SHP77 (cell line): ENCODE measurements around the gene SPECC1.
A peak's percentile ranks its signal among the peaks of the same experiment; 100 is the strongest.
"Not testable (repeated sequence)": the region's sequence is repeated elsewhere in the genome, so short reads cannot be mapped to it uniquely, and the experiment has no call there.

ENCODE experiments used
- DNase-seq, 2 experiments: peaks; one replicate each; lab custom pipeline; 2025; lab: John Stamatoyannopoulos, UW

Gene SPECC1

DNA sequence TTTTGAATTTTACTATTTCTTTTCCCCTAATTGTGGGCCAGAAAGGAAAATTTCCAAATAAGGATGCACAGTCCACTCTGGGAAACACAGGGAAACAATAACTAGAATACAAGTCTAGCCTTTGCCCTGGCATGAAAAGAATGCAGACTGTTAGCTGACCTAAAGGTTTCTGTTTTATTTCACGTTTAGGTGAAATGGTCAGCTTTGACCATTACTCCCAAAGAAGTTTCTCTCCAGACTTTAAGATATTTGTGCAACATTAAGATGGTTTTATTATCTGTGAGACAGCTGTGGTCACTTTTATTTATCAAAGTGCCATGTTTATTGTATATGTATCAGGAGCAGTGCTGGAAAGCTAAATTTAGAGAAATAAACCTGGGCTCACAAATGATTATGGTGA lies 163.9 kb downstream of the SPECC1 start:
- no peak for DNase-seq

DNA sequence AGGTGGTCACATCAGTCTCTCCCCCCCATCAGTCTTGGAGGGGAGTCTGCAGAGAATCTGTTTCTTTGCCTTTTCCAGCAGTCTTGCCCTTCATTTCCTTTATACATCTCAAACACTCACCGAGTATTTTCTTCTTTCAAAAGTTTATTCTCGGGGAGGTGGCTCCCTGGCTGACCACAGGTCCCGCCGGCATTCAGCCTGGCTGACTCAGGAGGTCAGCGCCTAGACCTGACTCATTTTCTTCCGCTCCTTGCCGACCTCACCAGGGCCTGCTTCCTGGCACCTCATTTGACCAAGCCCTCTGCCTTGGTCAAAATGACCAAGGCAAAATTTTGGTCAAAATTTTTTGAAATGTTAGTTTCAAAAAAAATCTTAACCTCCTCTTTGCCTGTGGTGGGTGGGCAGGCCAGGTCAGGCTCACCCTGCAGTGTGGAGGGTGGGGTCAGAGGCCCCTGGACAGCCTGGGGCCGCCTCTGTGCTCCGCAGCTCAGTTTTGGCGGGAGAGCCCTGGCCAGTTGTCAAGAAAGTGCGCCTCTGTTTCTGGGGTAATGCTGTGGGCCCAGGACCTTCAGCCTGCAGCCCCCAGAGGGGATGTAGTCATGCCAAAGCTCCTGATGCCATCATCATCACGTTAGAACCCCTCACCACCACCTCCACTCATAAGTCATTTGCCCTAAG lies 165.6 kb downstream of the SPECC1 start:
- DNase-seq: no peak

DNA sequence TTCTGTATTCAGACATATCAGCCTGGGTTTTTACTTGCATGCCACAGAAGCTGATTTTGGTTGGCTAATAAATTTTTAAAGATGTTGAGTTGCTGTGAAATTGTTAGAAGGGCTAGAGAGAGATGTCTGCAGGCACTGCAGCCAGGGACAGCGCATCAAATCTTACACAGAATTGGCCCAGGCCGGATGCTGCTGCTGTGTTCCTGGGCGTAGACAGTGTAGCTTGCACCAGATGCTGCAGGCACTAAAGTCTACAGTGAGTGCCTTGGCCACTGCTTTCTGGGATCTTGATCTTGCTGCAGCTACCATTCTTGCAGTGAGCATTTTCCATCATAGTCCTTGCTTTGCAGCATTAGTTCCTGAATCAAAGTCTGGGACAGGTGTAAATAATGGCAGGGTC lies 169.9 kb downstream of the SPECC1 start:
- DNase-seq: no peak

DNA sequence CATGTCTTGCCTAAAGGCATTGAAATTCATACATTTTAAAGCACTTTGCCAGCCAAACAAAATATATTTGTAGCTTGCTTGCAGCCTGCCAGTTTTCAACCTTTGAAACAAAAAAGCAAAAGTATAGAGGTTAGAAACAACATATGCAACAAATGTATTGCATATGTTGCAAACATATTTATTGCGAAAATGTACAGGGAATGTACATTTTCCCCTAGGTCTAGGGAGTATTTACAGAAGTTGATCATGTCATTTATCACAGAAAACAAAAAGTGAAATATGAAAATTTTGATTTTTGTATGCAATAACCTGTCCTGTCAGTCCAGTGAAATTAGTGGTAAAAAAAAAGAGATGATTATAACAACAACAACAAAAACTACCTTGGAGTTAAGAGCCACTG lies 171.5 kb downstream of the SPECC1 start:
- no peak for DNase-seq

DNA sequence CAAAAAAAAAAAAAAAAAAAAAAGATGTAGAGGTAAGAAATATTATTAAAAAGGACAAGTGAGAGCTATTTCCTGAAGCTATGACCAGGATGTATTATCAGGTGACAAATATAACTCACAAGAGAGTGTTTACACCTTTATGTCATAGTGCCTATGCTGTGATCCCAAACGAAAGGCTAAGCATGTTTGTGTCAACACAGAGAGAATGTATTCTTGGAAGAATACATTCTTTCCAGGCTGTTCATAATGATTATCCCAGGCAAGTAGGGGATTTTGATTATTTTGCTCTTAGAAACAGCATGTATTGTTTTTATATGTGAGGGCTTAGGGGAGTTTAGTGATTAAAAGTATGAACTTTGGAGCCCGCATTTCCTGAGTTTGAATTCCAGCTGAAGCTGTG lies 175.0 kb downstream of the SPECC1 start:
- DNase-seq: no peak

DNA sequence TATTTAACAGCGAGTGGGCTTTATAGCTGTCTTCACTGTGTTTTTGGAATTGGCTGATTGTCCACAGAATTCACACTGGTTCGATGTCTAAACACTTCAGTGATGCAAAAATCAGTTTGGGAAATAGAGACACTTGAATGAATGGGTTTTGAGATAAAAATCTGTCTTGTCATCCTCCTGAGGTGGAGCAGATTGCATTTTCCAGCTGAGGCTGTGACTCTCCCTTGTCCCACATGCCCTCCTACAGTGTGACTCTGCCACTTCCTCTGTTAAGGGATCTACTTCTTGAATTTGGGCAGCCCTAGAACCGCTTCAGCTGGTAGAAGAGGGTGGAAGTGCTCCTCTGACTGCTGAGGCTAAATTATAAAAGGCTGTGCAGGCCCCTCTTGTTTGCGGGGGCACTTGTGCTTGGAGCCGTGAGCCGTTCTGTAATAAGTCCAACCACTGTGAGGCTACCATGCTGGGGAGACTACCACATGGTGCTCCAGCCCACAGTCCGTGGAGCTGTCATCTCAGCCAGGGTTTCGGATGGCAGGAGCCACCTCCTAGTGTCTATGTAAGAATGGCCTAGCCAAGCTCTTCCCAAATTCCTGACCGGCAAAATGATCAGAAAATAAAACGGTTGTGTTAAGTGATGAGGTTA lies 175.9 kb downstream of the SPECC1 start:
- no peak for DNase-seq

DNA sequence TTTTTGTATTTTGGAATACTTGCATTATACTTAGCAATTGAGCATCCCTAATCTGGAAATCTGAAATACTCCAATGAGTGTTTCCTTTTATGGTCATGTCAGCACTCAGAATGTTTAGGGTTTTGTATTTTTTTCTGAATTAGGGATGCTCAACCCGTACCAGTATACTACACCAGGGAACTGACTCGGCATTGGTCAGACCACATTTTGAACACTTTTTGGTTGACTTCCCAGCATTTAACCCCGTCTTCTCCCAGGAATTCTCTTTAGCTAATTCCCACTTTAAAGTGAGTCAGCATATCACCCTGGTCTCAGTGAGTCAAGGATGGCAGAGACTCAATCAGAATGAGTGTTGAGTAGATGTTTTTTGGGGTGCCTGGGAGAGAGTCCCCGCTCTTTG lies 177.9 kb downstream of the SPECC1 start:
- DNase-seq: no peak

DNA sequence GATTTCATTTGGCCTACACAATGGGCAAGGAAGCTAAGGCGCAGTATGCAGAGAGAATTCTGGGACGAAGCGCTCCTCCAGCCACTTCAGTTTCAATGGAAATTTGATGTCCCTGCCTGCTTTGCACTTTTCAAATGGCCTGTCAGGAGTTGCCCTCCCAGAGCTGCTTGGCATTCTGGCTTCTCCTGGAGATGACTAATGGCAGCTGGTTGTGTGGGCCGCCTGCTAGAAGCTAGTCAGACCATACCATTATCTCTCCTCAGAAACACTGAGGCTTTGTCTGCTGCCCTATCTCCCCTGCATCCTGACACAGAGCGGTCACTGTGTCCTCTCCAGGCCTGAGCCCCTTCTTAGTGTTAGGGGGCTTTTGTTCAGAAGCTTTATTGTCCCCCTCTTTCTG lies 180.1 kb downstream of the SPECC1 start:
- peak in 1 of 2 experiments; percentile 22 for DNase-seq

DNA sequence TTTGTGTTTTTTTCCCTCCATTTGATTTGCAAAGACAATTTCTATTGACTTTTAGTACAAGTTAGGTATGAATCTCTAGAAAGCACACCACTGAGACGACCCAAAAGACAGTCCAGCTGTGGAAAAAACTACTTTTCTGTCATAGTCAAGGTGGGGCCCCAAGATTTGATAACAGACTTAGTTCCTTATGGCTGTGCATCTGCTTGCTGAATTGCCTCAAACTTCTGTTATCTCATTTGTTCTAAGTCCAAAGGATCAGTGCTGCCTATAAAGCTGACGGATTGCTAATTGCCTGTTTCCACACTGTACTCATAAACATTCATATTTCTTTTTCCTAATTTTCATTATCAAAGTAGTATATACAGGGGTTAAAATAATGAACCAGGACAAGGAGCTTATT lies 180.8 kb downstream of the SPECC1 start:
- no peak for DNase-seq

DNA sequence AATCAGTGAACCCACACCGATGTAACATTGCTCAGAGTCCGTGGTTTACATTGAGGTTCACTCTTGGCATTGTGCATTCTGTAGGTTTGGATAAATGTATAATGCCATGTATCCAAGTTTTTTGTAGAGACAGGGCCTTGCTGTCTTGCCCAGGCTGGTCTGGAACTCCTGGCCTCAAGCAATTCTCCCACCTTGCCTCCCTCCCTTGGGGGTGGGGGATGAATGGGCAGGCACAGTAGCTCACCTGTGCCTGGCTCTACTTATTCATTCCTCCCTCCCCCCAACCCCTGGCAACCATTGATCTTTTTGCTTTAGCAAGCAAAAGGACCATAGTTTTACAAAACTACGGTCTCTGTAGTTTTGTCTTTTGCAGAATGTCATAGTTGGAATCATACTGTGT lies 181.4 kb downstream of the SPECC1 start:
- DNase-seq: no peak

DNA sequence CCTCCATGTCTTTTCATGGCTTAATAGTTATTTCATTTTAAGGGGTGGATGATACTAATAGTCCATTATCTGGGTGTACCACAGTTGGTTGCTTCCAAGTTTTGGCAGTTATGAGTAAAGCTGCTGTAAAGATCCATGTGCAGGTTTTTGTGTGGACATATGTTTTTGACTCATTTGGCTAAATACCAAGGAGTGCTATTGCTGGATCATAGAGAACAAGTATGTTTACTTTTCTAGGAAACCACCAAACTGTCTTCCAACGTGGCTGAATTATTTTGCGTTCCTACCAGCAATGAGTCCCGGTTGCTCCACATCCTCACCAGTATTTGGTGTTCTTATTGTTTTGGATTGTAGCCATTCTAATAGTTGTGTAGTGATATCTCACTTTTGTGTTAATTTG lies 181.9 kb downstream of the SPECC1 start:
- DNase-seq: no peak

DNA sequence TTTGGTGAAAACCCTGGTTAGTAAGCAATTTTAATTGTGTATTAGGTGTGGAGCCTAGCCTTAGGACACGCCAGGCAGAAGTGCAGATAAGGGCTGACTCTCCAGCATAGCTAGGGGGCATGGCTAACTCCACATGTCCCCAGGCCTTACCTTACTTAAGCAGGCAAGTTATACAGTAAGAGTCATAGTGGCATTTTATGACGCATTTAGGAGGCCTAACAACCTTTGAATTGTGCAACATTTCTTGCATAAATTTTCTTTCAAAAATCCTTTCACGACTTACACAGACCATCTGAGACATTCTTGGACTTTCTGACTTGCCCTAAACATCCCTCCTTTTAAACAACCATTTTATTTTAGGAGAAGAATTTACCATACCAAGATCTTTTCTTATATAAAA lies 187.1 kb downstream of the SPECC1 start:
- not testable (repeated sequence) for DNase-seq

DNA sequence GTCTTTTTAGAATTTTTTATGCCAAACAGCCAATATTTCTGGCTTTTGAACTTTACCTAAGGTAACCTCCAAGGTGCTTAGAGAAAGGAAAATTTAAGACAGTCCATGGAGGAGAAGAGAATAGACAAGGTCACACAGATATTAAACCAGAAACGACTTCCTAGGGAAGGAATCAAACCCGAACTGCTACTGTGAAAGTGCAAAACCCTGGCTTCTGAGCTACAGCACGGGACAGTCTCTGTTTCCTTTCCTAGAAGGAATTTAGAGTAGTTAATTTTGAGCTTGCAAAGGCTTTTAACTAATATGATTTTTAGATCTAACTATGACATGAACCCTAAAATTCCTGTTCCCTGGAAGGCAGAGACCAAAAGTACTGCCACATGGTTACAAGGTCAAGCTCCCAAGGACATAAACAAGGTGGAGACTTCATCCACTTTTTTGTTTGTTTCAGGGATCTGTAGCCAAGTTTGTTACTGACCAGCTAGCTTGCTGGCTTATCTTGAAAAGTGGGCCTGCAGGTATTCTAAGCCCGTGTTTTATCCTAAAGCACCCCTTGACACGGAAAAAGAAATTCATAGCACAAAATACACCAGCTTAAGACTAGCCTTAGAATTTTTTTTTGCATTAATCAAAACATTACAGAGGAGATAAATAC lies 188.2 kb downstream of the SPECC1 start:
- DNase-seq: no peak

DNA sequence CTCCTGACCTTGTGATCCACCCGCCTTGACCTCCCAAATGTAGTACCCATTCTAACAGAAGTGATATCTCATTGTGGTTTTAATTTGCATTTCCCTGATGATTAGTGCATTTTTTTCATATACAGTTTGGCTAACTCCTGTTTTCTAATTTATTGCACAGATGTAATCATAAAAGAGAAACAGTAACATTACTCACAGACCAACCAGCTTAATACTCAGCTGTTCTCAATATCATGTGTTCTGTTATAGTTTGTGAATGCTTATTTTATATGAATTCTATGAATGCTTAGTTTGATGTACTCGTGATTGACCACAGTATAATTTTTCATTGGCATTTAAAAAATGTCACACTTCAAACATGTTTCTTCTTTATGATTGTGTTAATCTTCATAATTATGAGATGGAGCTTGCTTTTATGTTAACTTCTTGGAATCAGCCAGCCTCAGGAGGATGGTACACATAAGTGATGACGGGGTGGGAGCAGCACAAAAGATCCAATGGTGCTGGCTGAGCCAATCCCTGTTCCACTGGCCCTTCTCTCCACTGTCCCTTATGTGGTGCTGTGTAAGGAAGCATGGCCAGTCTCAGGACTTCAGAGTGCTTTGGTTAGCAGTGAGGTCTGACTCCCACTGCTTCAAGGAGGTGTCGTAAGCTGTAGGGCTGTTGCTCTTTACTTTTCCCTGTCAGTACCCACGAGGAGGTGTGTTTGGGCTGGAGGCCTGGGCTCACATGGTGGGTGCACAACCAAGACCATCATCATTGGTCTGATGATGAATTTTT lies 191.0 kb downstream of the SPECC1 start:
- no peak for DNase-seq

DNA sequence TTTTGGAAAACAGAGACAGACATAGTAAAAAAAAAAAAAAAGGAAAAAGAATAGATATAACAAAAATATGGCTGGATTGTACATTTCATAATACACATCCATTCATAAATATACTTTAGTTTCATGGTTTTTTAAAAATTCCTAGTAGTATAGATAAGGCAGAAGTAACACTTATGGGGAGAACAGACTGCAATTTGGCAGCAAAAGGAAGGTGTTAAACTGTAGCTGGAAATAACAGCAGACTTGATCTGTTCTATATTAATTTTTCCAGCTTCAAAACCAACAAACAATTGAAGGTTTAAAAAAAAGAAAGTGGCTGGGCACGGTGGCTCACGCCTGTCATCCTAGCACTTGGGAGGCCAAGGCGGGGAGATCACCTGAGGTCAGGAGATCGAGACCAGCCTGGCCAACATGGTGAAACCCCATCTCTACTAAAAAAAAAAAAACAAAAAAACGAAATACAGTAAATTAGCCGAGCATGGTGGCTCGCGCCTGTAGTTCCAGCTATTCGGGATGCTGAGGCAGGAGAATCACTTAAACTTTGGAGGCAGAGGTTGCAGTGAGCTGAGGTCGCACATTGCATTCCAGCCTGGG lies 191.8 kb downstream of the SPECC1 start:
- no peak for DNase-seq

DNA sequence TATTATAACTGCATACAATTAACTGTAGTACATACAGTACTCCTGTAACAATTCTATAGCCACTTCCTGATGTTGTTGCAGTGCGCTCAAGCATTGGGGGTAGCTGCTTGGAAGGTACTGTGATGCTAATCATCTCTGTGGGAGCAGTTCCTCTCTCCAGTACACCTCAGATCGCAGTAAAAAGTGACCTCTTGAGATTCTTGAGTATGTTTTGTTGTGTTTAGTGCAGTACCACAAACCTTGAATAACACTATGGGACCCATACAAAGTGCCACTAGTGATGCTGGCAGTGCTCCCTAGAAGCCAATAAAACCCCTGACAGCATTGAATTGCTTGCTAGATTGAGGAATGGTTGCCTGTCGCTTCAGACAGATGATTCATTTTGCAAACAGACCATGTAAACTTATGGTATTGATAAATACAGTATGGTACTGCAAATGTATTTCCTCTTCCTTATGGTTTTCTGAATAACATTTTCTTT lies 193.0 kb downstream of the SPECC1 start:
- no peak for DNase-seq

DNA sequence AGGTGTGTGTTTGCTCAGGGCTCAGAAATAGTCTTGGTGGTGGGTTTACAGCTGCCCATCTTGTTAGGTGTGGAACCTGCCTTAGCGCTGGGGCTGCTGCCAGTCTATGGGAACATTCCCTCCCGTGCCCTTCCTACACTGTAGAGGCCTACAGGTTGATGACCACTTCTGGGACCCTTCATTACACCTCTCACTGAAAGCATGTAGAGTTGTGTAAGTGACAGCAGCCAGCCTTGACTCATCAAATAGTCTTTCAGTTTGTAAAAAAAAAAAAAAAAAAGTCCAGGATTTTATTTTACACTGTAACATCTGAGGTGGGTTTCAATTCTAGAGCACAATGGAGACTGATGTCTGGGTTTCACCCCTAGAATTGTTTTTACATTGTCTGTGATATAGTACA lies 193.9 kb downstream of the SPECC1 start:
- DNase-seq: no peak

DNA sequence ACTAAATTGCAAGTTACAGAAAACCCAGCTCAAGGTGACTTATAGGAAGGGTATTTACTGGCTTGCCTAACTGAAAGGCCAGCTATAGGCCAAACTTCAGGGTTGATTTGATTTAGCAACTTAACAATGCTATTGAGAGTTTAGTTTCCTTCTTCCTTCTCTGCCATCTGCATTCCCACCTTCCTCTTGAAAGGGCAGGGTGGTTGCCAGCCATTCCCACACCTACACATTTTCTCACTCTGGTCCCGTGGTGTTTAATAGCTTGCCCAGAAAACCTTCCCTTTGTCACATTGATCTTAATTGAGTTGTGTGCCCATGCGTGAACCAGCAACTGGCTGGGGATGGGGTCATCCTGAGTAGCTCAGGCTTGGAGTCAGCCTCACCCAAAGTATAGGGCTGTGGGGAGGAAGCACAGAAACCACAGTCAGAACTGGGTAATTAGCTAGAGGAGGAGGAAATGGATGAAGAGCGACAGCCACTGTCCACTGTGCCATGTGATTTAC lies 194.7 kb downstream of the SPECC1 start:
- no peak for DNase-seq

DNA sequence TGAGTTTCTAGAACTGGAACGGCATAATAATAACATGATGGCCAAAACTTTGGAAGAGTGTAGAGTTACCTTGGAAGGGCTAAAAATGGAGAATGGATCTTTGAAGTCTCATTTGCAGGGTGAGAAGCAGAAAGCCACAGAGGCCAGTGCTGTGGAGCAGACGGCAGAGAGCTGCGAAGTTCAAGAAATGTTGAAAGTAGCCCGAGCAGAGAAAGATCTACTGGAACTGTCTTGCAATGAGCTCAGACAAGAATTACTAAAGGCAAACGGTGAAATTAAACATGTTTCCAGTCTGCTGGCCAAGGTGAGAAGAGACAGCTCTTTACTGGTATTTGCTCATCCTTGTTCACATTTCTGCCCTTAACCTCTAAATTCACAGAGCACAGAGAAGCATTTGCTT lies 196.4 kb downstream of the SPECC1 start:
- no peak for DNase-seq

DNA sequence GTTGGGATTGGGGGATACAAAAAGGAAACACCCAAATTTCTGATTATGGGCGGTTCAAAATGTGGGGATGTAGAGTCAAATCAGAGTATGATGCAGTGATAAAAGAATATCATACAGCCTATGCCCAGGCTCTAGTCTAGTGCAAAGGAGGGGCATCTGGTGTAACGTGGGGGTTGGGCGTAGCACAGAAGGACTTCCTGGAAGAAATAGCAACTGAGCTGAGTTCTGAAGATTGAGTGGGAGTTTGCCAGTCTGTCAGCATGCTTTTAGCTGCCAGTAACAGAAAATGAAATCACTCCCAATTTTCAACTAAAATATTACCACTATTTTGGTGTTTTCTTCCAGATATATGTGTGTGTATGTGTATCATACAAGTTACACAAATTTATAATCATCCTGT lies 196.9 kb downstream of the SPECC1 start:
- DNase-seq: no peak

DNA sequence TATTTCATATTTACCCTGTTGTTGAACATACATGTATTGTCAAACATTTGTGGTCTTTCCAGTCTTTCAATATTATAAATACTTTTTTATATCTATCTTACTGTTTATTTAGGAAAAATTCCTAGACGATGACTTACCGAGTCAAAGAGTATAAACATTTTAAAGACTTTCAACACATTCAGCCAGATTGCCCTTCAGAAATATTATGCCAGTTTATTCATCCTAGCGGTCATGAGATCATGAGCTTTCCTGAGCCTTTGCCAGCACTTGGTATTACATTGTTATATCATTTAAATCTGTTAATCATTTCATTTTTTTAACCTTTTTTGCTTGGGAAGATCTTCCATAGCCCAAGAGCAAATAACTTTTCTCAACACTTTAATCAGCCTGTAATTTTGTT lies 197.4 kb downstream of the SPECC1 start:
- no peak for DNase-seq
